BE2C (cell line): Measurements from ENCODE around the gene HK1.

ENCODE experiments used
- DNase-seq: peaks from one replicate; pipeline ENCODE4 v3.0.0-alpha.2; 2020
- H3K27me3 ChIP-seq: fragments of 250-450 bp; sonication (Bioruptor Pico); 2 replicates; pipeline ENCODE4 v1.5.1; 2020; ENCODE audit warnings: mild to moderate bottlenecking
- H3K36me3 ChIP-seq: fragments of 250-450 bp; sonication (Bioruptor Pico); 2 replicates; pipeline ENCODE4 v1.5.1; 2020; ENCODE audit warnings: mild to moderate bottlenecking
- H3K4me1 ChIP-seq: fragments of 250-450 bp; sonication (Bioruptor Pico); 2 replicates; pipeline ENCODE4 v1.5.1; 2020
- H3K4me3 ChIP-seq: 2 replicates; pipeline ENCODE4 v1.5.1; 2011; ENCODE audit warnings: low read depth, low read length
- H3K9me3 ChIP-seq: fragments of 250-450 bp; sonication (Bioruptor Pico); 2 replicates; pipeline ENCODE4 v1.5.1; 2020
- CTCF ChIP-seq: IDR thresholded peaks from 2 replicates; pipeline ENCODE4 v1.5.1; 2012; ENCODE audit warnings: mild to moderate bottlenecking, low read depth, low read length

Gene HK1

DNA sequence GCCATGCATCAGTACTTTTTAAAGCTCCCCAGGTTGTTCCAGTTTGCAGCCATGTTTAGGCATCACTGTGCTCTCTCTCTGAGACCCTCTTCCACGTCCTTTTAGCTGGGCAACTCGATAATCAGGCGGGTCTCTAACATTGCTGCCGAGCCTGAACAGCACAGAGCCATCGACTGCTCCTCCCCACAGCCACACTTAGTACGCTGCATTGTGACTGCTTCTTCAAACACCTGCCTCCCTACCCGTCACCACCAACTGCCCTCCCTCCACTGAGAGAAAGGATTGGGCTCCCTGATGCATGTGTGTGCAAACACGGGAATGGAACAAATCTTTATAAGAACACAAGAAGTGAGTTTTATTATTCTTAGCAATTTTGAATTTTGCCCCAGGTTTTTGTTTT is 149.9 kb downstream of the HK1 start:
- Histone ChIP-seq H3K9me3 (no peaks in the 10 kb centered on the region), H3K36me3 (no peaks in the 10 kb centered on the region), H3K4me3 (no peak overlapping the region), H3K4me1 (peaks cover 9% of the 10 kb centered on the region; the same call in 1 of the 2 replicates), H3K27me3 (no peaks in the 10 kb centered on the region)
- no peak for TF ChIP-seq CTCF
- no peak for DNase-seq

DNA sequence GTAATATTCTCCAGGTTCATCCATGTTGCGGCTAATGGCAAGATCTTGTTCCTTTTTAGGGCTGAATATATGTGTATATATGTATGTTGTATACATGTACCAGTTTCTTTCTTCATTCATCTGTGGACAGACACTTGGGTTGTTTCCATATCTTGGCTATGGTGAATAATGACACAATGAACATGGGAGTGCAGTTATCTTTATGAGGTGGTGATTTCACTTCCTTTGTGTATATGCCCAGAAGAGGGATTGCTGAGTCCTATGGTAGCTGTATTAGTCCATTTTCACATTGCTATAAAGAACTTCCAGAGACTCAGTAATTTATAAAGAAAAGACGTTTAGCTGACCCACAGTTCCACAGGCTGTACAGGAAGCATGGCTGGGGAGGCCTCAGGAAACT is 155.9 kb downstream of the HK1 start:
- Histone ChIP-seq H3K9me3 (no peaks in the 10 kb centered on the region), H3K4me3 (no peak overlapping the region), H3K27me3 (no peaks in the 10 kb centered on the region), H3K36me3 (no peaks in the 10 kb centered on the region), H3K4me1 (peaks cover 14% of the 10 kb centered on the region)
- no peak for DNase-seq
- no peak for TF ChIP-seq CTCF

- H3K4me1 ChIP-seq: peaks cover 14% of the 10 kb centered on the region
- H3K27me3 ChIP-seq: no peaks in the 10 kb centered on the region
- TF ChIP-seq CTCF: no peak
- no peak overlapping the region for H3K4me3 ChIP-seq
- no peaks in the 10 kb centered on the region for H3K36me3 ChIP-seq
- no peaks in the 10 kb centered on the region for H3K9me3 ChIP-seq
- no peak for DNase-seq
These were observed 156.6 kb downstream of the HK1 start for GRCh38 chr10:69434926-69435325.

- no peak for TF ChIP-seq CTCF
- DNase-seq: no peak
- Histone ChIP-seq H3K27me3 (no peaks in the 10 kb centered on the region), H3K36me3 (no peaks in the 10 kb centered on the region), H3K4me1 (peaks cover 14% of the 10 kb centered on the region), H3K9me3 (no peaks in the 10 kb centered on the region), H3K4me3 (no peak overlapping the region)
These were observed 157.7 kb downstream of the HK1 start for GRCh38 chr10:69435966-69436520.

DNA sequence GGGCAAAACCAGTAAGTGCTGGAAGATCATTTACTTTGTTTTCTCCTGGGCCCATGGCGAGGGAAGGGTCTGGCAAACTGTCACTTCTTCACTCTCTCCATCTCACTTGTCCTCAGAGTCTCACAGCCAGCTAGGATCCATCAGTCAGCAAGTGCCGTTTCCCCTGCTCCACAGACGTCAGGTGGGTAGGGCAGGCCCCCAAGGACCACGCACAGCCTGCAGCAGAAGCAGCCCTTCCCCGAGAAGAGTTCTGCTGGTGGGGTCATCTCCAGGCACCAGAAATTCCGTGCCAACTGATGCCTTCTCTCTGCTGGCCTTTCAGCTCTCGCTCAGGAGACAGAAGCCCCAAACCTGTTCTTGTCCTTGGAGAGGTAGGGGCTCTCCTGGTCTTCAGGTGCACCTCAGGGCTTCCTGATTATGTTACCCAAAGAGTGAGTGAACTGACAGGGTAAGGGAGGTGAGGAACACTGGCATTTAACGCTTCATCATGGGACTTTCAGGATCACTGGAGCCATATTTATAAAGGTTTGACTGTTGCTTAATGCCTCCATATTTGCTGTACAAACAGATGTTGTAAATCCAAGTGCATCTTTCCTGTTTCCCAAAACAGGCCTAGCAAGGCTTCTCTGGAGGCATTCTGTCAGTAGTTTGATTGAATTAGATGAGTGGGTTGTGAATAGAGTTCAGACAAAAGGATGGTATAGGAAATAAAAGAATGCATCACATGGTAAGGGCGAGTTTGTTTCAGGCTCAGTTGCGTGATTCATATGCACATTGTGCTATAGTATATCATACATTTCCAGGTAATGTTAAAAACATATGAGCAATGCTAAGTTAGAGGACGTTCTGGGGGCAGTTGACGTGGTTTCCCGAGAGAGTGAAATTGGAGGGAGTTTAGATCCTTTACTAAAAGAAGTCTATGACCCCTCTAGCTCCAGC is 159.3 kb downstream of the HK1 start:
- Histone ChIP-seq H3K4me1 (peaks cover 14% of the 10 kb centered on the region), H3K27me3 (no peaks in the 10 kb centered on the region), H3K4me3 (no peak overlapping the region), H3K9me3 (no peaks in the 10 kb centered on the region), H3K36me3 (no peaks in the 10 kb centered on the region)
- no peak for DNase-seq
- TF ChIP-seq CTCF: no peak
